Measurements from ENCODE around the gene RUBCNL.

DNA sequence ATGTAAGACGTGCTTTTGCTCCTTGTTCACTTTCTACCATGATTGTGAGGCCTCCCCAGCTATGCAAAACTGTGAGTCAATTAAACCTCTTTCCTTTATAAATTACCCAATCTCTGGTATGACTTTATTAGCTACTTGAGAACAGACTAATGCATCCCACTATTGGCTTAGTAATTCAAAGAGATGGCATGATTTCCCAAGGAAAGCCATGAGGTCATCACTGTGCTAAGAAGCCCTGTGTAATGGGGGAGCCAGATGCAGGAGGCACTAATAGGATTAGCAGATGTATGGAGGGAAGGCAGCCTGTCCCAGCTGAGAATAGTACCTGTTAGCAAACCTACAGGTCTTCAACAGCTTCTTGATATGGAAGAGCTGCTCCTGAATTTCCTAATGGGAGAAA, 38.1 kb downstream of the RUBCNL start:
- TF ChIP-seq POLR2A (IDR thresholded peaks at IDR 0.05): no peak
- TF ChIP-seq, protein P1, sequence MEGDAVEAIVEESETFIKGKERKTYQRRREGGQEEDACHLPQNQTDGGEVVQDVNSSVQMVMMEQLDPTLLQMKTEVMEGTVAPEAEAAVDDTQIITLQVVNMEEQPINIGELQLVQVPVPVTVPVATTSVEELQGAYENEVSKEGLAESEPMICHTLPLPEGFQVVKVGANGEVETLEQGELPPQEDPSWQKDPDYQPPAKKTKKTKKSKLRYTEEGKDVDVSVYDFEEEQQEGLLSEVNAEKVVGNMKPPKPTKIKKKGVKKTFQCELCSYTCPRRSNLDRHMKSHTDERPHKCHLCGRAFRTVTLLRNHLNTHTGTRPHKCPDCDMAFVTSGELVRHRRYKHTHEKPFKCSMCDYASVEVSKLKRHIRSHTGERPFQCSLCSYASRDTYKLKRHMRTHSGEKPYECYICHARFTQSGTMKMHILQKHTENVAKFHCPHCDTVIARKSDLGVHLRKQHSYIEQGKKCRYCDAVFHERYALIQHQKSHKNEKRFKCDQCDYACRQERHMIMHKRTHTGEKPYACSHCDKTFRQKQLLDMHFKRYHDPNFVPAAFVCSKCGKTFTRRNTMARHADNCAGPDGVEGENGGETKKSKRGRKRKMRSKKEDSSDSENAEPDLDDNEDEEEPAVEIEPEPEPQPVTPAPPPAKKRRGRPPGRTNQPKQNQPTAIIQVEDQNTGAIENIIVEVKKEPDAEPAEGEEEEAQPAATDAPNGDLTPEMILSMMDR (IDR thresholded peaks at IDR 0.05): no peak
